ENCODE data around the gene HDAC4.

The HDAC4 gene

DNA sequence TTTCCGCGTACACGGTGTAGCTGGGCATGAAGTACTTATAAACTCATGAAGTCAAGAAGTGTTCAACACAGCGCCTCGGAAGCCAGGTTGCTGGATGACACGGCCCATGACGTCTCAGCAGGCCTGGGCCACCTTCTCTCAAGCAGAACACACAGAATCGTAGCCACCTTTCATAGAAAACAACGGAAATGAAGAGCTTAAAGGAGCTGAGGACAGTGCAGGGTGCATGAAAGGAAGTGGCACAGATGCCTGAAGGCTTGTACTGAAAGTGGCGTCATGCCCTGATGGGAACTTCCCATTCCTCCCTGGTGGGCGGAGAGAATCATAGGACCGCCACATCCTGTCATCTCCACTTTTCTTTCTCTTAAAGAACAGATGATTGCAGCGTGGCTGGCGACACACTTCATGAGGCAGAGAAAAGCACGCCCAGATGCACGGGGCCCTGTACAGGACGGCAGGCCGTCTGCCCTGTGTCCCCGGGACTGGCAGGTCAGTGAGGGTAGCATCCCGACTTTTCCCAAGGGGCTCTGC lies 31.1 kb downstream of the HDAC4 start:
- DNase-seq (ENCODE audit: low read depth in 2 of 2): no peak

DNA sequence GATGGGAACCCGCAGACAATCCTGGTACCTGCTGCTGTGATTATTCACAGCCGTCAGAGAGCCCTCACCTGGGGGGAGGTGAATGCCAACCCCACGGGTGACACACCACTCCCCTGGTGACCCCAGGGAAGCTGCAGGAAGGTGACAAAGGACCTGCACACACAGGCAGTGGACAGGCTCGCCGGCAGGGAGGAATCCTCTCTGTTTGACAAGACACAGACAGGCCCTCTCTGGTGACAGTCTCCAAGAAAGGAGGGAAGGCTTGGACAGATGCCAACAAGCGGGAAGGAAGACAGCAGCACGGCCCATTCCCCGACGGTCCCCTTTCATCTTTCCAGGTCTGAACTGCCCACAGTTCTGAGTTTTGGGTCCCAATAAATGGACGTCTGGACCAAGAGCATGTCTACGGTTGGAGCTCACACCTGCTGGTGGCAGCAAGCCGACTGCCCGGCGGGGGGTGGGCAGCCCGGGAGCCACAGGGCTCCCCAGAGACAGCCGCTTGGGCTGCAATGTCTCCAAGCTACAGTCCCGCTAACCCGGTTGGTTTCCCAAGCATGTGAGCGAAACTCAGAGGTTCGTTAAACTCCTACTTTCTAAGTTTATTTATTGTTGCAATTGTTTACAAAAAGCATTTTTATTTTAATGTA lies 31.8 kb downstream of the HDAC4 start:
- DNase-seq (ENCODE audit: low read depth in 2 of 2): no peak

DNA sequence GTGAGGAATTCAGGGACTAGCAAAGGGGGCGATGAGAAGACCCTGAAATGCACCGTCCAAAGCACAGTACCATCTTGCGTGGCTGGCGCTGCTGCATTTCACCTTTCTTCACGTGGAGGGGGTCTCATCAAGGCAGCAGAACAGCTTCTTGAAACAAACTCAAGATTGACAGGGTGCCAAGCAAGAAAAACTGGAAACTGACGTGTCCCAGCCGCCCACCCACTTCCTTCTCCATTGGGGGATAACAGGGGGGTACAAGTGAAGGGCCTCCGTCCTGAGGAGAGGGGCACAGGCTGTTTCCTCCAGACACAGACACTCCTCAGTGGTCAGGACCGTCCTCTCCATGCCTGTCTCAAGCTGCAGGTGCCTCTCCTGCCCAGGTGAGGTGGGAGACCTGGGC lies 32.5 kb downstream of the HDAC4 start:
- no peak for DNase-seq (ENCODE audit: low read depth in 2 of 2)

DNA sequence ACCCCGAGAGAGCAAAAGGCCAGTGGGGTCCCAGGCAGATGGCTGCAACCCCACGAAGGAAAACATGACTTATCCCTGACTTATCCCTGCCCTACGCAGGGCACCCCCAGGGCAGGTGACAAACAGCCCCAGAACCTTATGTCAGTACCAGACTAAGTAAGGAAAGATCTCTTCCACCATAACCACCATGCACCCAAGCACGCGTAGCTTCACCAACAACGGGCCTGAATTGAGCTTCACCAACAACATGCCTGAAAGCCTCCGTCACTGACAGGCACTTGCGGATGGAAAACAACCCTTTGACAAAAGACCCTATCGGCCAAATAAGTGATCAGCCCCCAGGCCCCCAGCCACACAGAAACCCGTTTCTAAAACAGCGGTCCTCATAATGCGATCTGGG lies 34.1 kb downstream of the HDAC4 start:
- DNase-seq (ENCODE audit: low read depth in 2 of 2): no peak

DNA sequence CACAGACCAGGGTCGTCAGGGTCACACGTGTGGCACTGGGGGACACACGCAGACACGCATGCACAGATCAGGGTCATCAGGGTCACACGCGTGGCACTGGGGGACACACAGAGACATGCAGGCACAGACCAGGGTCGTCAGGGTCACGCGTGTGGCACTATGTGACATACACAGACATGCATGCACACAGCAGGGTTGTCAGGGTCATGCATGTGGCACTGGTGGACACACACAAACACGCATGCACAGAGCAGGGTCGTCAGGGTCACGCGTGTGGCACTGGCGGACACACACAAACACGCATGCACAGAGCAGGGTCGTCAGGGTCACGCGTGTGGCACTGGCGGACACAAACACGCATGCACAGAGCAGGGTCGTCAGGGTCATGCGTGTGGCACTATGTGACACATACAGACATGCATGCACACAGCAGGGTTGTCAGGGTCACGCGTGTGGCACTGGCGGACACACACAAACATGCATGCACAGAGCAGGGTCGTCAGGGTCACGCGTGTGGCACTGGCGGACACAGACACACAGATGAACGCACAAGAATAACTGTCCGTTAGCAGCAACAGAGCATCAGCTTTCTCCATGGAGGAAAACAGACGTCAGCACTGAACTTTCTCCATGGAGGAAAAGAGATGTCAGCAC lies 34.9 kb downstream of the HDAC4 start:
- no peak for DNase-seq (ENCODE audit: low read depth in 2 of 2)

DNA sequence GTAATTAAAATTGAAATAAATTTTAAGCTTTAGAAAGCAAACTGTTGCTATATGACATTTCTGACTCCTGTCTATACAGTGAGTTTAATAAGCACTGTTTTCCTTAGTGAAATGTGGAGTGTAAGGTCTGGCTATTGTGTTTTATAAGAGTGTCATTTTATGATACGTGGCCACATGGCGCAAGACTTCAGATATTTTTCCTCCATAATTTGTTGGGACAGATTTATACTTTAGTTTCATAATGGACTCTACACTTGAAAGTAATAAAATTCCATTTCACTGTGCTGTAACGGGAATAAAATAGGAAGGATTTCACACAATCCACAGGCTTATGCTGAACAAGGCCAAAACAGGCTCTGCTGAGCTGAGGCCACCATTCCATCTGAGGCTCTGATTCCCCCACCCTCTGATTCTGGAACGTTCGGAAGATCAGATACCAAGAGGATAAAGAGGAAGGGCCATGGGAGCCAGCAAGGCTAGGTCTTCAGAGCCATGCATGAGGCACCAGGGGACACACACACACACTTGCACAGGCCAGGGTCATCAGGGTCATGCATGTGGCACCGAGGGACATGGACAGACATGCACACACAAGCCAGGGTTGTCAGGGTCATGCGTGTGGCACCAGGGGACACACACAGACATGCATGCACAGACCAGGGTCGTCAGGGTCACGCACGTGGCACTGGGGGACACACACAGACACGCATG lies 35.6 kb downstream of the HDAC4 start:
- DNase-seq (ENCODE audit: low read depth in 2 of 2): no peak

DNA sequence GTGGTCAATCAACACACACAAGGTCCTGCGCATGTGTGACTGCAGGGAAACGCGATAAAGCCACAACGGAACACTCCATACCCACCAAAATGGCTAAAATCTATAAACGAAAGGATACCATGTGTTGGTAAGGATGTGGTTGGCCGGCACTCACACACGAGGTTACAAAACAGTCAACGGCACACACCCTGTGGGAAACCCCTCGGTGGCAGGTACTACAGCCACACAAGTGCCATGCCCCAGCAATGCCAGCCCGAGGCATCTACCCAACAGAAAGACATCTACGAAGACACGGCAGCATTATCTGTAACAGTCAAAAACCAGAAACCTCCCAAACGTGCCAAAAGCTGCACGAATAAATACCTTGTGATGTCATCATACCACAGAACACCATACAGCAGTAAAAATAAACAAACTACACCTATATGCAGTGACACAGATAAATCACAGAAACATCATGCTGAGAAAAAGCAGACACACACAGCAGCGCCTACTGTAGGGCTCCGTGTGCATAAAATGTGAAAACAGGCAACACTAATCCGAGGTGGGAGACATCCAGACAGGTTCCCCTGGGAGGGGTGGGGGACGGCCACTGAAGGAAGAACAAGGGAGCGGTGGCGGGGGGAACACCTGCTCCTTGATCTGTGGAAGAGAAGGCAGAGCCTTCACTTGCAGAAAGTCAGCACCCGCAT lies 36.7 kb downstream of the HDAC4 start:
- DNase-seq (ENCODE audit: low read depth in 2 of 2): no peak

DNA sequence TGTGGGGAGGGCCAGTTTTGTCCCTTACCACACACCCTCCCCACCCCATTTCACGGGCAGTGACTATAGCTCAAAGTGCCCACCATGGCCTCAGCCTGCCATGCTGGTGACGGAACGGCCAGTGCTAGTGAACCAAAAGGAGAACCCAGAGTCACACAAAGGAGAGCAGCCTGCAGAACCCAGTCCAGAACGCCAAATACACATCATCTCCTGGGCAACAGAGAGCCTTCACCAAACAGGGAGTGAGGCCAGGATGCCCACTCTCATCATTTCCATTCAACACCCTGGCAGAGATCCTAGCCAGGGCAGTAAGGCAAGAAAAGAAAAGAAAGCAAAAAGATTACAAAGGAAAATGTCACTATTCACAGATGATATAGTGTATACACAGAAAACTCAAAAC lies 38.3 kb downstream of the HDAC4 start:
- no peak for DNase-seq (ENCODE audit: low read depth in 2 of 2)

DNA sequence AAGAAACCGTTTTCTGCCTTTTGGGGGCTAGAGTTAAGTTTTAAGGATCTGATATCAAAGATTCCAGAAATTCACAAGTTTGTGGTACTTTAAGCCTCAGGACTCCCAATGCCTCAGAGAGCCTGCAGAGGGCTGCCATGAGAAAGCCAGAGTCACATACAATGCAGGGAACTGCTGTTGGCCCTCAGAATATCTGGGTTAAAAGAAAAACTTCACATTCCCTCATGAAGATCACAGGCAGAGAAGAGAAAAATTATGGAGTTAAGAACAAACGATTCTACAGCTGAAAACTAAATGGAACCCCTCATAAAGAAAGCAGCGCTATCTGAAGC lies 39.5 kb downstream of the HDAC4 start:
- no peak for DNase-seq (ENCODE audit: low read depth in 2 of 2)

DNA sequence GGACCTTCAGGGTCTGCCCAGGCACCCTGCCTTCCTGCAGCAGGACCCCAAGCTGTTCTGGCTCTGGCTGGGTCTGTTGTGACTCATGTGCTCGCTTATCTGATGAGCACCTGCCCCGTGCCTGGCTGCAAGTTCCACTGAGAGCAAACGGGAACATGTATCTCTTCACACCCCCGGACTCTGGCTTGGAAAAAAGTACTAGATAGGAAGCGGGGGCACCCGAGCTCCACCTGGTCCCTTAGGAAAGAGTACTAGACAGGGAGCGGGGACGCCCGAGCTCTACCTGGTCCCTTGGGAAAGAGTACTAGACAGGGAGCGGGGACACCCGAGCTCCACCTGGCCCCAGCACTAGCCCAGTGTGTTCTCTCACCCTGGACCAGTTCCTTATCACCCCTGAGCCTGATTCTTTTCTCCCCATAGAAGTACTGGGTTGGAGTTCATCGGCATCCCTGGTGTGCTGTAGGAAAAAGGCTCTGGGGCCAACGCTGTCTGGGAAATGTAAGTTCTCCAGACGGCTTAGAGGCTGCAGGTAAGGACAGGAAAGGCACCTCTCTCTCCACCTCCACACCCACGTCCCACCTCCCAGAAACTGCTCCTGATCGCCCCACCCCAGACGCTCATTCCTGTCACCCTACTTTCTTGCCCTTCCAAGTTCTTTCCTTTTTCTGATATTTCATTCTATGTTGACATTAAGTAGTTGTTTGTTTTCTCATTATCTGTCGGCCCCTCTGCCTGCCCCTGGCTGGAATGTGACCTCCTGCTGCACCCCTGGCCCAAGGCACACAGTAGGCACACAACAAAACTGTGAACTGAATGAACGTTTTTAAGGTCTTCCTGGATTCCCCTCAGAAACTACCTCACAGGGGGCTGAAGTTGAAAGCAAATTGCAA lies 40.2 kb downstream of the HDAC4 start:
- DNase-seq (ENCODE audit: low read depth in 2 of 2): no peak

DNA sequence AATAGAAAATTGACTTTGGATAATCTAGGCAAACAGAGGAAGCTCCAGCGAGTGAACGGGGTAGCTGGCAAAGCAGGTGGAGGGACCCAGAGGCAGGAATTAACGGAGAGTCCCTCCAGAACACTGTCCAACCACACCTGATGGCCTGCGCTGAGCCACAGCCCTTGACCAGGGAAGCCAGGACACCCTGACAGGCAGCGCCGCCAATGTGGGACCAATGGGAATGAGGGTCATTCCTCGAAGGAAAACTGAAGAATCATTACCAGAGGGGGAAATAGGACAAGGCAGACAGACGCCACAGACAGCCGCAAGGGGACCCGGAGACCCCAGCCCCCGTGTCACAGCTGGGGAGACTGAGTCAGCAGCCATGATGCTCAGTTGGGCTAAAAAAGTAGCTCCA lies 40.8 kb downstream of the HDAC4 start:
- DNase-seq (ENCODE audit: low read depth in 2 of 2): no peak

DNA sequence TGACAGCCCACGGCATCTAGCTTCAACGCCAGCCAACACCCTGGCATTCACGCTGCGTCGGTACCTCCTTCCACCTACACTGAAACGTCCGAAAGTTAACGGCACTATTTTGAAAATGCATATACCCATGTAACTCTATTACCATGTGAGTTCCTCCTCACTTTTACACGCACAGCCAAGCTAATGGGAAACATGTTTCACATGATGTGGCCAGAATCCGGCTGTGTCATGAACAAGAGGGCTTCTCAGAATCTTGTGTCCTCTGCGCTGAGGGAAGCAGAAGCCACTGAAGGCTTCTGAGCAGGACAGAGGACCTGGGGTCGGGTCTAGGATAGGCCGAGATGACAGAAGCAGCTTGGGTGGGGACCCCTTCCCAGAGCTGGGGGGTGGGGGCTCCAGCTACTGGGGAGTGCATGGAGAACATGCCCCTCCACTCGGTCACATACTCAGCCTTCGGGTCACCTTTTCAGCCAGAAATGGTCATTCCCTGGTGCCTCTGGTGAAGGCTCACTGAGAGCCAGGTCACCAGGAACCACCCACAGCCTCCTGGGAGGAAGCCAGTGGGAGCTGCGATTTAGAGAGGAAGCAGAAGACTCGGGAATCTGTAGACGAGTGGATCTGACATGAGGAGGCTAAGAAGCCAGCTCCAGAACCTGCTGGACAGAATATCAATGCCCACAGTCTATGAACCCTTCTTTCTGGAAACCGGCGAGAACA lies 41.5 kb downstream of the HDAC4 start:
- DNase-seq (ENCODE audit: low read depth in 2 of 2): no peak

DNA sequence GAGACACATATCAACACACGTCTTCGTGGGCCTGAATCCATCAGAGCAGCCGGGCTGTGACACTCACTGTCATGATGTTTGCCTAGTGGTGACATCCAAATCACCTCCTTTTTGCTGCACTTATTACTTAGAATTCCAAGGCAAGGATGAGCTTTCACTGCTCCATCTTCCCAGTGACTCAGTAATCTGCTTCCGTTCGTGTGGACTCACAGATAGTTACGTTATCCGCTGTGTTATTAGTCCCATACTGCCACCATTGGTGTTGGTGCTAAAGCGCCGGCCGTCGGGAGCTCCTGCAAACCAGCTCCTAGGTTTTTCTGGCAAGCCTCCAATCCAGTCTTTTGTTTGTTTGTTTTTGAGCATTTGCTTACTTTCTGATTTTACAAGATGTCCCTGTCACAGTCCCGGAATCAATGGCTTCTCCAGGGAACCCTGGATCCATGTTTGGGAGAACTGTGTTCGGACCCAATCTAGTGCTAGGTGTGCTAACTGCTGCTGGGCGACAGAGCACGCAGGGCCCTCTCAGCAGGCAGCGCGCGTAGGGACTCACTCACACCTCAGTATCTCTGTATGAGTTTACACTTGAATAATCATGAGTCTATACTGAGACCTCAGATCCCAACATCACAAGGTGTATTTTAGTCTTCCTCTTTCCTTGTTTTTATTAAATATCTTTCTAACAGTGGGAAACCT lies 42.6 kb downstream of the HDAC4 start:
- no peak for DNase-seq (ENCODE audit: low read depth in 2 of 2)

DNA sequence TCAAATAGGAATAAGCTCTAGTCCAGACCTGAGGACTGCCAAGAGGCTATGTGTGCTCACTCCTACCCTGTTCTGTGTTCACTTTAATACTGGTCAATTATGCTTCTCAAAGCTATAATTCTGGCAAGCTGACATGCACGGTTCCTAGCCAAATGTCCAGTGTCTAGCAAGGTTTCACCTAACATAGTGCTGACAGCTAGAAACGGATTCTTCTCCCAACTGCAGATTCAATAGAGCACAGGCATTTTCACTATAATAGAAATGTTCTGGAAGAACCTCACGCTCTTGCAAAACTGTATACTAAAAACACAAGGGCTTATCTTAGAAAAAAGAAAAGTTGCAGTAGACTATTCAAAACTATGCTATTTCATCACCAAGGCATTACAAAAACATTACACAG lies 45.1 kb downstream of the HDAC4 start:
- DNase-seq (ENCODE audit: low read depth in 2 of 2): no peak

DNA sequence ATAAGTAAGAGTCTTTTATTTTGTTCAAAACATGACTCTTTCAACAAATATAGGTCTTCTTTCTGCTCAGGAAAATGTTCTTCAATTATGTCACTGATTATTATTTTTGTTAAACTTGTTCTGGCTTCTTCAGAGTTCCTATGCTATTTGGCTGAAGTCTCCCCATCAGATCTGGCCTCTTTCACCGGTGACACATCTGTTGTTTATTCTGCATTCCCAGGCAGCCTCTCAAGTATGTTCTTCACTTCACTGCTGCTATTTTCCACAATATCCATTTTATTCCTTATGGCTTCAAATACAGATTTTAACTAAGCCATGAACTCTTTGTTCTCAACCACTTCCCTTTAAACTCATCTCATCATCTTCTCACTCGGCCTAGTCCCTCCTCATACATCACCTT lies 45.7 kb downstream of the HDAC4 start:
- DNase-seq (ENCODE audit: low read depth in 2 of 2): no peak

DNA sequence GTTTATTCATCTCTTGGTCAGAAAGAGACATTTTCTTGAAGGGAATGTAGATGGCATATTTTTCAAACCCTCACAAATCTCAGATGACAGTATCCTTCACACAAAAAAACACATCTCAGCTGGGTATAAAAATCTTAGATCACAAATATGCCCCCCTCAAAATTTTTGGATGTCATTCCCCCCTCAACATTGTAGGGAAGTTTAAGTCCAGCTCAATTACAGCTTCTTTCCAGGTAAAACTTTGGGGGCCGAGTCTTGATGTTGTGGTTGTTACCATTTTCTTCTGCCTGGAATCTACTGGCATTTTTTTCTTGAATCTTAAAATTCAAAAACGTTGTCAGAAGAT lies 46.1 kb downstream of the HDAC4 start:
- DNase-seq (ENCODE audit: low read depth in 2 of 2): no peak

DNA sequence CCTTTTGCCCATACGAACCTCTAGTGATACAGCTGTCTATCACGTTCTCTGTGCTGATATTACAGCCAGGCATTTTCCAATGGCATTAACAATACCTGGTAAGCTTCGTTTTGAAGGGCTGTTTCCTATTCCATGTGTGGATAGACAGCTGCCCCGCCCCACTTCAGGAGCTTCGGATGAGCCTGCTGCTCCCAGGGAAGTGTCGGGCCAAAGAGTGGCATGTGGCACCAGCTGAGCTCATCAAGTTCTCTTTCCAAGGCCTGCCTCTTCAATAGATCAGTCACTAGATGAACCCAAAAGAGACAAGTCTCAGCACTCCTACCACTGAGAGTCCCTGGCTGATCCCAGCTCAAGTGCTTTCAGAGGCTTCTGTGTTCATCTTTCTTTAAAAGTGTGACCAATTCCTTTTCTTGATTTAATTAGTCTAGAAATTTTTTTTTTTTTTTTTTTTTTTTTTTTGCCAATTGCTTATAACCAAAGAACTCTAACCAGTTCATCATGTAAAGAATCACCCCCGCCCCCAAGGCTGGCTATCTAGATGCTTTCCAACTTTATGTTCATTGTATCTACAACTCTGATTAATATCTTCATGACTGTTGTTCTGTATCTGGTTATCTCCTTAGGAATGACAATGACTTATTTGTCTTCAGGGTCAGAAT lies 46.6 kb downstream of the HDAC4 start:
- no peak for DNase-seq (ENCODE audit: low read depth in 2 of 2)

DNA sequence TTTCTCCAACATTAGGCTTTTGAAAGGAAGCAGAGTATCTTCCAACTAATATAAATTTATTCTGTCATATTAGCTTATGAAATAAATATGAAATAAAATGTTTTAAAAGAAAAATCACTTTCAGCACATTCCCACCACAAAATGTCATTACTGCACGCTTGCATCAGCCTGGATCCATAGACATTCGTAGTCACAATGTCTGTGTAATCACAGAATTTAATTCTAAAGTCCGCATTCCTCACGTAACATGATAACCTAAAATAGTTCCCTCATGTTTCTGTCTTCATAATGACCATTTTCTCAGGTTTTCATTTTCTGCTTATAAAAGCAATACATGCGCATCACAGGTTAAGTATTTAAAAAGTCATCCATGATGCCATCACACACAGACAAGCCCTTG lies 47.1 kb downstream of the HDAC4 start:
- DNase-seq (ENCODE audit: low read depth in 2 of 2): no peak

DNA sequence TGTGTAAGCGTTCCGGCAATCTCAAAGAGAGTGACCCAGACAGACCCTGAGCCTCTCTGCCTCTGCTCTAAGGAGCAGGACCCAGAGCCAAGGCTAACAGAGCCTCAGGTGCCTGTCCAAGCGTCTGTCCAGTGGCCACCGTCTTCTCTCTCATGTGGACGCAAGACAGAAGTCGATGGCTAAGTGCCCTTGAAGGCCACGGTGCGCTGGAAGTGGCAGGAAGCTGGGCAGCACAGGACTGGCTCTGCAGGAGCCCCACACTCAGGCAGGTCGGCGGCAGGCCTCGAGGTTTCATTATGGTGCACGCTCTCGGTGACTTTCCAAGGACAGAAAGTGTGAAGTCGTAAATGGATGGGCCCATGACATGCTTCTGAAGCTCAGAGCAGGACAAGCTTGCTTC lies 49.1 kb downstream of the HDAC4 start:
- DNase-seq (ENCODE audit: low read depth in 2 of 2): no peak

All from fibroblast of skin of left quadriceps (primary cell).